Nephron progenitor cell (in vitro differentiated cells): ENCODE results near the gene HOXC10.
A peak's percentile ranks its signal among the peaks of the same experiment; 100 is the strongest.

Experiments
- DNase-seq: peaks from one replicate; pipeline ENCODE4 v3.0.0; 2021
- H3K27ac Mint-ChIP-seq: 2 replicates; pipeline ENCODE4 v1.8.0; 2021; ENCODE audit warnings: mild to moderate bottlenecking, moderate library complexity, mixed read lengths
- H3K27me3 Mint-ChIP-seq: 2 replicates; pipeline ENCODE4 v1.8.0; 2021; ENCODE audit warnings: mild to moderate bottlenecking, low read depth, mixed read lengths; ENCODE audit not compliant: poor library complexity
- H3K36me3 Mint-ChIP-seq: 2 replicates; pipeline ENCODE4 v1.8.0; 2021; ENCODE audit warnings: low read depth, mixed read lengths
- H3K4me1 Mint-ChIP-seq: 2 replicates; pipeline ENCODE4 v1.8.0; 2021; ENCODE audit warnings: mixed read lengths
- H3K4me3 Mint-ChIP-seq: 2 replicates; pipeline ENCODE4 v1.8.0; 2021; ENCODE audit warnings: mild to moderate bottlenecking, moderate library complexity, mixed read lengths
- H3K9me3 Mint-ChIP-seq: 2 replicates; pipeline ENCODE4 v1.8.0; 2021; ENCODE audit warnings: mild to moderate bottlenecking, moderate library complexity, mixed read lengths
- TF ChIP-seq, protein P1 (sequence below): fragments of 200-600 bp; sonication (generic); IDR thresholded peaks from 2 replicates; pipeline ENCODE4 v1.5.0; 2021; ENCODE audit warnings: antibody characterized with exemption

Gene HOXC10

DNA sequence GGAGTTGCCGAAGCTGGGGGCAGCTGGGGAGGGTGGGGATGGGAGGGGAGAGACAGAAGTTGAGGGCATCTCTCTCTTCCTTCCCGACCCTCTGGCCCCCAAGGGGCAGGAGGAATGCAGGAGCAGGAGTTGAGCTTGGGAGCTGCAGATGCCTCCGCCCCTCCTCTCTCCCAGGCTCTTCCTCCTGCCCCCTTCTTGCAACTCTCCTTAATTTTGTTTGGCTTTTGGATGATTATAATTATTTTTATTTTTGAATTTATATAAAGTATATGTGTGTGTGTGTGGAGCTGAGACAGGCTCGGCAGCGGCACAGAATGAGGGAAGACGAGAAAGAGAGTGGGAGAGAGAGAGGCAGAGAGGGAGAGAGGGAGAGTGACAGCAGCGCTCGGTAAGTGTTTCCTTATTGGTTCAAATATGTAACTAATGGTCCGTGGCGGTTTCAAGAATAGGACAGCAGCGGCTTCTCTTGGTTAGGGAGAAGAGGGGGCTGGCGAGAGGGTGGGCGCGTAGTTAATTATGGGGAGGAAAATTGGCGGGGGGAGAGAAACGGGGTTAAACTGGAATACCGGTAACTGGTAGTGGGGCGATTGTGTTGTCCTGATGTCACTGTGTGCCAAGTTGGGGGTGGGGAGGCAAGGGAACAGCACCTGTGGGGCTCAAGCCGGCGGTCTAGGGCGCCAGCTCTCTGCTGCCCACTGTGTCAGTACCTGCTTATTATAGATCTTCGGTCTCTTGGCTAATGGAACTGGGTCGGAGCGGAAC, 32.3 kb downstream of the HOXC10 start:
- Mint-ChIP-seq H3K4me1 (peaks cover 54% of the 10 kb centered on the region), H3K36me3 (peaks cover 35% of the 10 kb centered on the region), H3K9me3 (no peaks in the 10 kb centered on the region), H3K27ac (peak overlapping the region; percentile 97), H3K27me3 (peaks cover 10% of the 10 kb centered on the region), H3K4me3 (peak overlapping the region; percentile 91)
- TF ChIP-seq, protein P1, sequence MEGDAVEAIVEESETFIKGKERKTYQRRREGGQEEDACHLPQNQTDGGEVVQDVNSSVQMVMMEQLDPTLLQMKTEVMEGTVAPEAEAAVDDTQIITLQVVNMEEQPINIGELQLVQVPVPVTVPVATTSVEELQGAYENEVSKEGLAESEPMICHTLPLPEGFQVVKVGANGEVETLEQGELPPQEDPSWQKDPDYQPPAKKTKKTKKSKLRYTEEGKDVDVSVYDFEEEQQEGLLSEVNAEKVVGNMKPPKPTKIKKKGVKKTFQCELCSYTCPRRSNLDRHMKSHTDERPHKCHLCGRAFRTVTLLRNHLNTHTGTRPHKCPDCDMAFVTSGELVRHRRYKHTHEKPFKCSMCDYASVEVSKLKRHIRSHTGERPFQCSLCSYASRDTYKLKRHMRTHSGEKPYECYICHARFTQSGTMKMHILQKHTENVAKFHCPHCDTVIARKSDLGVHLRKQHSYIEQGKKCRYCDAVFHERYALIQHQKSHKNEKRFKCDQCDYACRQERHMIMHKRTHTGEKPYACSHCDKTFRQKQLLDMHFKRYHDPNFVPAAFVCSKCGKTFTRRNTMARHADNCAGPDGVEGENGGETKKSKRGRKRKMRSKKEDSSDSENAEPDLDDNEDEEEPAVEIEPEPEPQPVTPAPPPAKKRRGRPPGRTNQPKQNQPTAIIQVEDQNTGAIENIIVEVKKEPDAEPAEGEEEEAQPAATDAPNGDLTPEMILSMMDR = no peak
- DNase-seq = peak; percentile 44

DNA sequence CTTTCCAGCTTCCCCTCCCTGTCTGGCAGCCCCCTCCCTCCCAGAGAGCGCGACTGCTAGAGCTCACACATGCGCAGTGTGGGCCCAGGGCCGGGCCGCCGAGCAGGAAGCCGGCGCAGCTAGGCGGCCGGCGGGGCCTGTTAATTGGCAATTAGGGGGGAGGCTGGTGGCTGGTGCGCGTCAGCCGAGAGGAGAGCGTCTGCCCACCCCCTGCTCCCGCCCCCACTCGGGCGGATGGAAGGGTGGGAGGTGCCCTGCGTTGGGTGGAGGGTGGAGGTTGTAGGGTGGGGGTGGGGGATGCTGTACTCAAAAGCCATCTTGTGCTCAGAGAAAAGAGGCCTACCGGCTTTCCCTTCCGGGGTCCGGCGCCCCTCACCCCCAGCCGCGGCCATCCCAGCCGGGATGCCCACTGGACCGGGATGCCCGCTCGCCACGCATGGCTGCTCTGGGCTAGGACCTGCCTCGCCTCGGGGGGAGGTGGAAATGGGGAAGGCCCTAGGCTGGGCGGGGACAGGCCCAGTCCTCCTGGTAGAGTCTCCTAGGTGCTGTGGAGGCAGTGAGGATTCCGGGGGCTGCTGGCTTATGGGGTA, 33.0 kb downstream of the HOXC10 start:
- DNase-seq = peak; percentile 85
- Mint-ChIP-seq H3K27ac (peak overlapping the region; percentile 97), H3K4me3 (peak overlapping the region; percentile 91), H3K9me3 (no peaks in the 10 kb centered on the region), H3K27me3 (peaks cover 10% of the 10 kb centered on the region), H3K4me1 (peaks cover 54% of the 10 kb centered on the region), H3K36me3 (peaks cover 31% of the 10 kb centered on the region)
- TF ChIP-seq, protein P1 = no peak

DNA sequence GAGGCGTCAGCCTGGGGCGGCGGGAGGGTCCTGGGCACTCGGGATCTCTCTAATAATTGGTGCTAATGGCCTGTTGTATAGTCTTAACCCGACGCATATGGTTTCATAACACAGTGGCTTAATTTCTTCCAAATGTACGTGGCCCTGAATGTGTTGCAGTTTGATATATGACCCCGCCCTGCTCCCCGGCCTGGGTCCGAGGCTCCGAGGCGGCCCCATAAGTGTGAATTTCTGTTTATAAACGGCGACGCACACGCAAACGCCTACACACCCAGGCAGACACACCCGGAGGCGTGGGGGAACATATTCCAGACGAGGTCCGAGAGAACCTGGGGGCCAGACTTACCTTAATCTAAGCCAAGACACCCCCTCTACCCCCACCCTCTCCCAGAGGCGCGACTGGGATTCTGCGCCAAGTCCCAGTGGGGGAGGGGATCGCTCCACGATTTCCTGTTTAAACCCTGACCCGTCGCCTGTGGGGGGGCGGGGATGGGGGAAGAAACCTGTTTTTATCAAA, 33.6 kb downstream of the HOXC10 start:
- H3K4me1 Mint-ChIP-seq = peaks cover 54% of the 10 kb centered on the region
- H3K9me3 Mint-ChIP-seq = no peaks in the 10 kb centered on the region
- peak; percentile 54 for DNase-seq
- H3K4me3 Mint-ChIP-seq = peak overlapping the region; percentile 91
- peaks cover 9% of the 10 kb centered on the region for H3K27me3 Mint-ChIP-seq
- H3K36me3 Mint-ChIP-seq = peaks cover 29% of the 10 kb centered on the region
- TF ChIP-seq, protein P1 = no peak
- peak overlapping the region; percentile 97 for H3K27ac Mint-ChIP-seq

DNA sequence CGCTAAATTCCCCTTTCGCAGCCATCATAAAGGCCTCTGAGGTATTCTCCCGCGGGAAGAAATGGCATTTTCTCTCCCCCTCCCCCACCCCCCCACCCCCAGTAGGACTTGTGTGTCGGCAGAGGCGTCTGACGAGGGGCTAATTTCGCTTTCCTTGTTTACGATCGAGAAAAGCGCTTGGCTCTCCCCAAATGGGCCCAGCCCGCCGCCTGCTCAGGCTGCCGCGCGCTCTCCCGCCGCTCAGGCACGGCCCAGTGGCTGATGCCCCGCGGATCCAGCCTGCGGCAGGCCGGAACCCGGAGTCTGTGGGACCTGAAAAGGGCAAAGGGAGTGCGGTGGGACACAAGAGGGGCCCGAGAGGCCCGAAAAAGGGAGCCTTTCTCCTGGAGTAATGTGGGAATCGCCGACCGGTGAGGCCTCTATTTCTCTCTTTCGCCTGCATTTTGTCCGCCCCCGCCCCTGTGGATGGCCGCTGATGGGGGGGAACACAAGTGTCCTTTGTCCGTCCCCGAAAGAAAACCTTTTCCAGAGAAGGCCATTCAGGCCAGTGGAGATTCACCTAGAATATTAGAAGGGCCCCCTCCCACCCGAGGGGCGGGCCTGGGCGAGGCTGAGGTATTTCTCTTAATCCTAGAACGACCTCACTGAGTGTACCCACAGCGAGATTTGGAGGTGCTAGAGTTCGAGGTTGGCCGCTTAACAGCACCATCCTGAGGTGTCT, 34.3 kb downstream of the HOXC10 start:
- TF ChIP-seq, protein P1 = no peak
- H3K9me3 Mint-ChIP-seq = no peaks in the 10 kb centered on the region
- H3K4me1 Mint-ChIP-seq = peaks cover 54% of the 10 kb centered on the region
- H3K36me3 Mint-ChIP-seq = peaks cover 36% of the 10 kb centered on the region
- H3K27me3 Mint-ChIP-seq = peaks cover 9% of the 10 kb centered on the region
- peak; percentile 46 for DNase-seq
- peak overlapping the region; percentile 98 for H3K27ac Mint-ChIP-seq
- peak overlapping the region; percentile 91 for H3K4me3 Mint-ChIP-seq

DNA sequence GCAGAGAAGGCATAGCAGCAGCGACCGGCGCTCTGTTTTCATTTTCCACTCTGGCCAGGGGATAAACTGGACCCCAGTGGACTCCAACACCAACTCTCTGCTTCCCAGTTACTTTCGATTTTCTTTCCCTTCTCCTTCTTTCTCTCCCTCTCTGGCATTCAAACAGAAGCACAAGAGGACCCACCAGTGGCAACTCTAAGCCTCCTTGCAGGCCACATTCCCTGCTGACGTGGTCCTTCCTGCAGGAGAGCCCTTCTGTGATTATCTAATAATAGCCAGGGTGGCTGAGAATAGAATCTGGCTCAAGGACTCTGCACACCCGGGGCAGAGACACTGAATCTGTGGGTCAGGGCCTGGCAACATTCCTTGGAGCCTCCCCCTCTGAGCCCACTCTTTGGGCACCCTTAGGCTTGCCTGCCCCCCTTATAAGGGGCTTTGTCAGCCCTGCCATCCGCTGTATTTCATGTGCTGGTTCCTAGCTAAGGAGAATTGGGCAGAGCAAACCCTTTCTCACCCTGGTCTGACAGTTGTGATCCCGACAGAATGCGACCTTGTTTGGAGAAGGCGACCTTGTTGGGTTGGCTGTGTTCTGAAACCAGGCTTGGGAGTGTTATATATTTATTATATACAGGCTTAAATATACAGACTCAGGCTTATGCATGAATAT, 35.1 kb downstream of the HOXC10 start:
- peaks cover 54% of the 10 kb centered on the region for H3K4me1 Mint-ChIP-seq
- H3K9me3 Mint-ChIP-seq = no peaks in the 10 kb centered on the region
- H3K27me3 Mint-ChIP-seq = peaks cover 6% of the 10 kb centered on the region
- no peak for DNase-seq
- H3K36me3 Mint-ChIP-seq = peaks cover 37% of the 10 kb centered on the region
- peak overlapping the region; percentile 98 for H3K27ac Mint-ChIP-seq
- TF ChIP-seq, protein P1 = no peak
- peak overlapping the region; percentile 91 for H3K4me3 Mint-ChIP-seq
